HepG2 (cell line): ENCODE measurements around the gene KHK. TPM values are rescaled to one million over a fixed set of nuclear protein-coding genes. Genes with fewer than 3 reads are reported as not detected.
A peak's percentile ranks its signal among the peaks of the same experiment; 100 is the strongest.

Source experiments
- CBFB ChIP-seq: sonication (generic); formaldehyde crosslinking; IDR thresholded peaks from 2 replicates; pipeline ENCODE4 v1.4.0; 2020; ENCODE audit warnings: missing genetic modification reagents
- GABPB1 ChIP-seq: IDR thresholded peaks from 2 replicates; pipeline ENCODE4 v1.6.1; 2016; ENCODE audit warnings: mild to moderate bottlenecking, missing genetic modification reagents, moderate library complexity, missing compliant biosample characterization
- NFE2L2 ChIP-seq: fragments of 150-350 bp; IDR thresholded peaks from 2 replicates; pipeline ENCODE4 v1.6.1; 2014; ENCODE audit warnings: low read length
- PLRG1 ChIP-seq: fragments of 450-650 bp; conservative IDR thresholded peaks from 2 replicates; pipeline ENCODE4 v1.6.1; 2016
- SALL1 ChIP-seq: sonication (generic); formaldehyde crosslinking; IDR thresholded peaks from 2 replicates; pipeline ENCODE4 v1.8.0; 2022; ENCODE audit warnings: mild to moderate bottlenecking, missing genetic modification reagents
- SMARCC2 ChIP-seq: fragments of 450-650 bp; IDR thresholded peaks from 2 replicates; pipeline ENCODE4 v1.6.1; 2017; ENCODE audit warnings: antibody characterized with exemption, mild to moderate bottlenecking
- SNAI1 ChIP-seq: sonication (generic); formaldehyde crosslinking; IDR thresholded peaks from 2 replicates; pipeline ENCODE4 v1.5.0; 2020; ENCODE audit warnings: mild to moderate bottlenecking, missing genetic modification reagents, borderline replicate concordance
- ZKSCAN5 ChIP-seq: sonication (generic); formaldehyde crosslinking; IDR thresholded peaks from 2 replicates; pipeline ENCODE4 v1.5.1; 2020; ENCODE audit warnings: mild to moderate bottlenecking, missing genetic modification reagents
- ZNF572 ChIP-seq: sonication (generic); formaldehyde crosslinking; IDR thresholded peaks from 2 replicates; pipeline ENCODE4 v1.5.1; 2020; ENCODE audit warnings: mild to moderate bottlenecking, missing genetic modification reagents
- ZNF737 ChIP-seq: sonication (generic); formaldehyde crosslinking; IDR thresholded peaks from 2 replicates; pipeline ENCODE4 v1.5.0; 2020; ENCODE audit warnings: missing genetic modification reagents, mild to moderate bottlenecking, borderline replicate concordance
- ZNF773 ChIP-seq: sonication (generic); formaldehyde crosslinking; IDR thresholded peaks from 2 replicates; pipeline ENCODE4 v1.4.0; 2020; ENCODE audit warnings: missing genetic modification reagents, borderline replicate concordance
- polyA plus RNA-seq, 8 experiments: library from polyadenylated mRNA; depleted of rRNA in 3 of 8; stranded (reverse) in 7 of 8; unstranded in 1 of 8; fragments of >200 nt; fragmentation: Illumina TruSeq in 4 of 8; extraction: Trizol in 4 of 8; gene quantifications; 2 replicates each; pipeline versions ENCODE4 v1.2.1 to v1.2.3, GENCODE V29; 2011 to 2016; ENCODE audit warnings: low read depth in 4 of 8, missing spikeins in 1 of 8, mixed read lengths in 1 of 8; ENCODE audit not compliant: insufficient read depth in 1 of 8
- total RNA-seq, 5 experiments: library from RNA; depleted of rRNA; stranded (reverse); fragments of >200 nt; fragmentation: Illumina TruSeq; extraction: Trizol; gene quantifications; 2 replicates each; pipeline ENCODE4 v1.2.3, GENCODE V29; 2016; ENCODE audit warnings: low read depth in 1 of 5
- TF ChIP-seq, protein P1 (sequence below): sonication (generic); formaldehyde crosslinking; IDR thresholded peaks from 2 replicates; pipeline ENCODE4 v1.5.0; 2020; ENCODE audit warnings: mild to moderate bottlenecking, missing genetic modification reagents
- TF ChIP-seq, protein P2 (sequence below): sonication (generic); formaldehyde crosslinking; conservative IDR thresholded peaks from 2 replicates; pipeline ENCODE4 v1.4.0; 2020; ENCODE audit warnings: mild to moderate bottlenecking, missing genetic modification reagents, moderate library complexity
- TF ChIP-seq, protein P3 (sequence below): sonication (generic); formaldehyde crosslinking; IDR thresholded peaks from 2 replicates; pipeline ENCODE4 v1.4.0; 2020; ENCODE audit warnings: missing genetic modification reagents, borderline replicate concordance
- TF ChIP-seq, protein P4 (sequence below): sonication (generic); formaldehyde crosslinking; IDR thresholded peaks from 2 replicates; pipeline ENCODE4 v1.8.0; 2022; ENCODE audit warnings: mild to moderate bottlenecking, missing genetic modification reagents, moderate library complexity
- TF ChIP-seq, protein P5 (sequence below): sonication (generic); formaldehyde crosslinking; IDR thresholded peaks from 2 replicates; pipeline ENCODE4 v1.8.1; 2023; ENCODE audit warnings: mild to moderate bottlenecking, moderate library complexity, missing genetic modification reagents
- TF ChIP-seq, protein P6 (sequence below): sonication (generic); formaldehyde crosslinking; conservative IDR thresholded peaks from 2 replicates; pipeline ENCODE4 v1.8.0; 2022; ENCODE audit warnings: low read depth, missing genetic modification reagents

KHK gene
- total and polyA plus RNA-seq, 2 of the 13 experiments (the other 11 are each of a cell fraction or from before 2014, with no cell fraction given) = 40.9 to 99.2 TPM

DNA sequence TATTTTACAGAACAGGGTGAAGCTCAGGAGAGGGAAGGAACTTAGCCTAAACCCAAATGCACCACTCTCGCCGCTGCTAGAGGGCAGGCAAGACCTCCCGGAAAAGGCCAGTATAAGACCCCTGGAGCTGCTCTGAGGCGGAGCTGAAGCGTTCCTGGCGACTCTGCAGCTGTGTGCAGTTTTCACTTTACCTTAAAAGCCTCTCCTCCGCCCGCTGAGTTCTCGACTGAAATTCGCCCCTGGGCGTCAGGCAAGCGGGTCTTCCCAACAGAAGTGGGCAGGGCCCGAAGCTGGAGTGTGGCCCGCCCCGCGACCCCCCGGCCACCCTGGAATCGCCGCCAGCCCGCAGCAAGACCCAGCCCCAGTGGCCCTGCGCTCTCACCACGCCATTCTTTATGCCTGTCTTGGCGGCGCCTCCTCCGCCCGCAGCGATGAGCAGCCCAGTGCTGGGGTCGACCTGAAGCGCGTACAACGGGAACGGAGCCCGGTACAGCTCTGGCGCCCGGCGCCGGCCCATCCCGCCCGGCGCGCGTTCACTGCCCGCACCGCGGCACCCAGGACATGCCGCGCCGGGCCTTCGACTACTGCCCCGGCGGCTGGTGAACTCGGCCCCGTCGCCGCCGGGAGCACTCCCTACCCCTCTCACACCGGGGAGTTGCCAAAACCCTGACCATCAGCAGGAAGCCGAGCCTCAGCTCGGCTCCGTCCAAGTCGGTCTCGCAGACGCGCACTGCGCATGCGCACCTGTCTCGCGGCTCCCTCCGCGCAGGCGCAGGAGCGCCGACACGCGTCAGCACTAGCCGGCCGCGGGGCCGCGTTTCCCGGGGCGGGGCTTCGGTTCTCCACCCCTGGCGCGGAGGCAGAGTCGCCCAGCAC is 47.6 kb downstream of the KHK start, which contains the start of gene PREB (continued):
- TF ChIP-seq, protein P1, sequence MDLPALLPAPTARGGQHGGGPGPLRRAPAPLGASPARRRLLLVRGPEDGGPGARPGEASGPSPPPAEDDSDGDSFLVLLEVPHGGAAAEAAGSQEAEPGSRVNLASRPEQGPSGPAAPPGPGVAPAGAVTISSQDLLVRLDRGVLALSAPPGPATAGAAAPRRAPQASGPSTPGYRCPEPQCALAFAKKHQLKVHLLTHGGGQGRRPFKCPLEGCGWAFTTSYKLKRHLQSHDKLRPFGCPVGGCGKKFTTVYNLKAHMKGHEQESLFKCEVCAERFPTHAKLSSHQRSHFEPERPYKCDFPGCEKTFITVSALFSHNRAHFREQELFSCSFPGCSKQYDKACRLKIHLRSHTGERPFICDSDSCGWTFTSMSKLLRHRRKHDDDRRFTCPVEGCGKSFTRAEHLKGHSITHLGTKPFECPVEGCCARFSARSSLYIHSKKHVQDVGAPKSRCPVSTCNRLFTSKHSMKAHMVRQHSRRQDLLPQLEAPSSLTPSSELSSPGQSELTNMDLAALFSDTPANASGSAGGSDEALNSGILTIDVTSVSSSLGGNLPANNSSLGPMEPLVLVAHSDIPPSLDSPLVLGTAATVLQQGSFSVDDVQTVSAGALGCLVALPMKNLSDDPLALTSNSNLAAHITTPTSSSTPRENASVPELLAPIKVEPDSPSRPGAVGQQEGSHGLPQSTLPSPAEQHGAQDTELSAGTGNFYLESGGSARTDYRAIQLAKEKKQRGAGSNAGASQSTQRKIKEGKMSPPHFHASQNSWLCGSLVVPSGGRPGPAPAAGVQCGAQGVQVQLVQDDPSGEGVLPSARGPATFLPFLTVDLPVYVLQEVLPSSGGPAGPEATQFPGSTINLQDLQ = no peak
- TF ChIP-seq CBFB (CRISPR knock-in tag) (0 out of 2 replicates have a peak, but pooled peaks have one; percentile 30), SALL1 (CRISPR knock-in tag) (peak; percentile 63), GABPB1 (CRISPR knock-in tag) (peak; percentile 88), ZNF773 (CRISPR knock-in tag) (no peak), SNAI1 (CRISPR knock-in tag) (no peak), ZNF737 (CRISPR knock-in tag) (no peak), ZNF572 (CRISPR knock-in tag) (no peak), PLRG1 (no peak), SMARCC2 (no peak), NFE2L2 (no peak), ZKSCAN5 (CRISPR knock-in tag) (no peak; the same call in 1 of the 2 replicates)
- TF ChIP-seq, protein P2, sequence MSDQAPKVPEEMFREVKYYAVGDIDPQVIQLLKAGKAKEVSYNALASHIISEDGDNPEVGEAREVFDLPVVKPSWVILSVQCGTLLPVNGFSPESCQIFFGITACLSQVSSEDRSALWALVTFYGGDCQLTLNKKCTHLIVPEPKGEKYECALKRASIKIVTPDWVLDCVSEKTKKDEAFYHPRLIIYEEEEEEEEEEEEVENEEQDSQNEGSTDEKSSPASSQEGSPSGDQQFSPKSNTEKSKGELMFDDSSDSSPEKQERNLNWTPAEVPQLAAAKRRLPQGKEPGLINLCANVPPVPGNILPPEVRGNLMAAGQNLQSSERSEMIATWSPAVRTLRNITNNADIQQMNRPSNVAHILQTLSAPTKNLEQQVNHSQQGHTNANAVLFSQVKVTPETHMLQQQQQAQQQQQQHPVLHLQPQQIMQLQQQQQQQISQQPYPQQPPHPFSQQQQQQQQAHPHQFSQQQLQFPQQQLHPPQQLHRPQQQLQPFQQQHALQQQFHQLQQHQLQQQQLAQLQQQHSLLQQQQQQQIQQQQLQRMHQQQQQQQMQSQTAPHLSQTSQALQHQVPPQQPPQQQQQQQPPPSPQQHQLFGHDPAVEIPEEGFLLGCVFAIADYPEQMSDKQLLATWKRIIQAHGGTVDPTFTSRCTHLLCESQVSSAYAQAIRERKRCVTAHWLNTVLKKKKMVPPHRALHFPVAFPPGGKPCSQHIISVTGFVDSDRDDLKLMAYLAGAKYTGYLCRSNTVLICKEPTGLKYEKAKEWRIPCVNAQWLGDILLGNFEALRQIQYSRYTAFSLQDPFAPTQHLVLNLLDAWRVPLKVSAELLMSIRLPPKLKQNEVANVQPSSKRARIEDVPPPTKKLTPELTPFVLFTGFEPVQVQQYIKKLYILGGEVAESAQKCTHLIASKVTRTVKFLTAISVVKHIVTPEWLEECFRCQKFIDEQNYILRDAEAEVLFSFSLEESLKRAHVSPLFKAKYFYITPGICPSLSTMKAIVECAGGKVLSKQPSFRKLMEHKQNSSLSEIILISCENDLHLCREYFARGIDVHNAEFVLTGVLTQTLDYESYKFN (CRISPR knock-in tag) = no peak; the same call in 1 of the 2 replicates
- TF ChIP-seq, protein P3, sequence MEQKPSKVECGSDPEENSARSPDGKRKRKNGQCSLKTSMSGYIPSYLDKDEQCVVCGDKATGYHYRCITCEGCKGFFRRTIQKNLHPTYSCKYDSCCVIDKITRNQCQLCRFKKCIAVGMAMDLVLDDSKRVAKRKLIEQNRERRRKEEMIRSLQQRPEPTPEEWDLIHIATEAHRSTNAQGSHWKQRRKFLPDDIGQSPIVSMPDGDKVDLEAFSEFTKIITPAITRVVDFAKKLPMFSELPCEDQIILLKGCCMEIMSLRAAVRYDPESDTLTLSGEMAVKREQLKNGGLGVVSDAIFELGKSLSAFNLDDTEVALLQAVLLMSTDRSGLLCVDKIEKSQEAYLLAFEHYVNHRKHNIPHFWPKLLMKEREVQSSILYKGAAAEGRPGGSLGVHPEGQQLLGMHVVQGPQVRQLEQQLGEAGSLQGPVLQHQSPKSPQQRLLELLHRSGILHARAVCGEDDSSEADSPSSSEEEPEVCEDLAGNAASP (CRISPR knock-in tag) = no peak
- TF ChIP-seq, protein P4, sequence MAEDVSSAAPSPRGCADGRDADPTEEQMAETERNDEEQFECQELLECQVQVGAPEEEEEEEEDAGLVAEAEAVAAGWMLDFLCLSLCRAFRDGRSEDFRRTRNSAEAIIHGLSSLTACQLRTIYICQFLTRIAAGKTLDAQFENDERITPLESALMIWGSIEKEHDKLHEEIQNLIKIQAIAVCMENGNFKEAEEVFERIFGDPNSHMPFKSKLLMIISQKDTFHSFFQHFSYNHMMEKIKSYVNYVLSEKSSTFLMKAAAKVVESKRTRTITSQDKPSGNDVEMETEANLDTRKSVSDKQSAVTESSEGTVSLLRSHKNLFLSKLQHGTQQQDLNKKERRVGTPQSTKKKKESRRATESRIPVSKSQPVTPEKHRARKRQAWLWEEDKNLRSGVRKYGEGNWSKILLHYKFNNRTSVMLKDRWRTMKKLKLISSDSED (CRISPR knock-in tag) = no peak
- TF ChIP-seq, protein P5, sequence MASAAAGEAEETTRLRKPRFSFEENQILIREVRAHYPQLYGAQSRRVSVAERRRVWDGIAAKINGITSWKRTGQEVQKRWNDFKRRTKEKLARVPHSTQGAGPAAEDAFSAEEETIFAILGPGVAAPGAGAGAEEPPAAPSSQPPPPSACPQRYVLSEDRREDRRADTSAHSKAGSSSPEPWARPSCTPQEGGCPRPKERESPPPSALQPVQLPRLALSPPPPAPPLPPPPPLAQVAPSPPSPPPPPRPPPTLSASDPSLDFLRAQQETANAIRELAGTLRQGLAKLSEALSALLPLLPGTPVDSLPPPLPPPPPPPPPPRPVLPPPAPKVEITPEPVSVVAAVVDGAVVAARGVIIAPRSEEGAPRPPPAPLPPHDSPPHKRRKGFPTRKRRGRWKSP (CRISPR knock-in tag) = peak; percentile 76
- TF ChIP-seq, protein P6, sequence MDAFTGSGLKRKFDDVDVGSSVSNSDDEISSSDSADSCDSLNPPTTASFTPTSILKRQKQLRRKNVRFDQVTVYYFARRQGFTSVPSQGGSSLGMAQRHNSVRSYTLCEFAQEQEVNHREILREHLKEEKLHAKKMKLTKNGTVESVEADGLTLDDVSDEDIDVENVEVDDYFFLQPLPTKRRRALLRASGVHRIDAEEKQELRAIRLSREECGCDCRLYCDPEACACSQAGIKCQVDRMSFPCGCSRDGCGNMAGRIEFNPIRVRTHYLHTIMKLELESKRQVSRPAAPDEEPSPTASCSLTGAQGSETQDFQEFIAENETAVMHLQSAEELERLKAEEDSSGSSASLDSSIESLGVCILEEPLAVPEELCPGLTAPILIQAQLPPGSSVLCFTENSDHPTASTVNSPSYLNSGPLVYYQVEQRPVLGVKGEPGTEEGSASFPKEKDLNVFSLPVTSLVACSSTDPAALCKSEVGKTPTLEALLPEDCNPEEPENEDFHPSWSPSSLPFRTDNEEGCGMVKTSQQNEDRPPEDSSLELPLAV (CRISPR knock-in tag) = no peak
